ENCODE measurements around the gene TMEM243. TPM values are rescaled to one million over a fixed set of nuclear protein-coding genes. Genes with fewer than 3 reads are reported as not detected.

Gene TMEM243
- total and polyA plus RNA-seq, 2 of the 4 experiments (the other 2 are of a cell fraction): 28.7 to 31.1 TPM

DNA sequence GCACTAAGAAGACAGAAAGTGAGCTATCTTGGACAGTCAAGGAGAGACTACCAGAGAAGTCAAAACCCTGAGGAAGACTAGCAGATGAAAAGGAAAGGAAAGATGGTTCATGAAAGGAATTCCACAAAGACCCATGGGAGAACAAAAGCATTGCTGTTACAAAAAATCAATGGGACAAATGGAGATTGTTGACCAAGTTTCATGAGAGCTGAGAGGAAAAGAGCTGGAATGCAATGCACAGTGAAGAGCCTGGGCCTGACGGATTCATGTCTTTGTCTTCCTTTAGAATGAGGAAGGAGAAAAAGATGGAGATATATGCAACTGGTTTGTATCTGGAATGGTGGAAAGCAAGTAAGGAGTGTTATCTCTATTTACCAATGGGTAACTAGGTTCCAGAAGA is 17.3 kb downstream of the TMEM243 start:
- H3K27ac ChIP-seq (ENCODE audit: insufficient read depth, low read length): no peak overlapping the region
- H2AK5ac ChIP-seq (ENCODE audit: low read depth, low read length): no peak overlapping the region
- no peak overlapping the region for H3K14ac ChIP-seq (replicated peaks; ENCODE audit: low read depth, low read length)
- no peaks in the 10 kb centered on the region for H3K4me1 ChIP-seq (ENCODE audit: control insufficient read depth, insufficient read depth, low read length)
- intact Hi-C loops (cut with micrococcal nuclease): no loop called here
- H3K4ac ChIP-seq (ENCODE audit: low read depth, low read length): no peak overlapping the region
- CTCF ChIA-PET: no interaction called here
- H4K91ac ChIP-seq (ENCODE audit: insufficient read depth, low read depth, low read length): no peak overlapping the region
- H4K5ac ChIP-seq (ENCODE audit: low read depth, low read length): no peak overlapping the region
- no TSS peak for BruUV-seq (replicated peaks)
- DNase-seq: no peak
- no peak overlapping the region for H2BK20ac ChIP-seq (ENCODE audit: low read depth, low read length)
- H2AK9ac ChIP-seq (replicated peaks; ENCODE audit: low read depth, low read length, poor library complexity): no peak overlapping the region
- no peak overlapping the region for H3K23ac ChIP-seq (ENCODE audit: low read depth, low read length)
- no peak for ATAC-seq (ENCODE audit: low read depth)
- H3K4me2 ChIP-seq (ENCODE audit: low read depth, low read length): no peak overlapping the region
- H3K9me3 ChIP-seq (ENCODE audit: control insufficient read depth, insufficient read depth, low read length): peaks cover 14% of the 10 kb centered on the region
- H4K8ac ChIP-seq (ENCODE audit: low read depth in 2 of 2, low read length in 2 of 2): no peak overlapping the region
- no CpG with 5 or more reads among the region's 1 CpG for WGBS, 2 experiments (ENCODE audit: extremely low coverage in 2 of 2, insufficient read length in 1 of 2)
- H3K18ac ChIP-seq (ENCODE audit: low read depth, low read length): no peak overlapping the region
- no peaks in the 10 kb centered on the region for H3K27me3 ChIP-seq (ENCODE audit: control insufficient read depth, insufficient read depth, low read length)
- peaks cover 14% of the 10 kb centered on the region; the same call in 1 of the 2 replicates for H4K20me1 ChIP-seq (ENCODE audit: insufficient read depth, low read length)
- H3K9me1 ChIP-seq (ENCODE audit: insufficient read depth, low read length): peaks cover 3% of the 10 kb centered on the region; the same call in 1 of the 2 replicates
- no peak overlapping the region for H2AFZ ChIP-seq (replicated peaks; ENCODE audit: low read length, poor library complexity)
- peaks cover 21% of the 10 kb centered on the region for H3K36me3 ChIP-seq (ENCODE audit: control insufficient read depth, insufficient read depth, low read length)
- TF ChIP-seq FOS (IDR thresholded peaks at IDR 0.05; ENCODE audit: low read depth, low read length) (no peak), CEBPB (IDR thresholded peaks at IDR 0.05; ENCODE audit: low read depth, low read length) (no peak)
- TF ChIP-seq, protein P1, sequence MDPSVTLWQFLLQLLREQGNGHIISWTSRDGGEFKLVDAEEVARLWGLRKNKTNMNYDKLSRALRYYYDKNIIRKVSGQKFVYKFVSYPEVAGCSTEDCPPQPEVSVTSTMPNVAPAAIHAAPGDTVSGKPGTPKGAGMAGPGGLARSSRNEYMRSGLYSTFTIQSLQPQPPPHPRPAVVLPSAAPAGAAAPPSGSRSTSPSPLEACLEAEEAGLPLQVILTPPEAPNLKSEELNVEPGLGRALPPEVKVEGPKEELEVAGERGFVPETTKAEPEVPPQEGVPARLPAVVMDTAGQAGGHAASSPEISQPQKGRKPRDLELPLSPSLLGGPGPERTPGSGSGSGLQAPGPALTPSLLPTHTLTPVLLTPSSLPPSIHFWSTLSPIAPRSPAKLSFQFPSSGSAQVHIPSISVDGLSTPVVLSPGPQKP (IDR thresholded peaks at IDR 0.05; ENCODE audit: borderline replicate concordance, low read depth, low read length): no peak
- POLR2A ChIA-PET (ENCODE audit: unreplicated experiment): no interaction called here
- H2BK5ac ChIP-seq (ENCODE audit: low read depth, low read length, poor library complexity, severe bottlenecking): no peak overlapping the region
- H3K9ac ChIP-seq (ENCODE audit: low read depth, low read length): no peak overlapping the region
- in situ Hi-C loops (cut with MboI; ENCODE audit: low sequenced_read_pairs): no loop called here
- no peak overlapping the region for H3K56ac ChIP-seq (ENCODE audit: extremely low read depth, insufficient read depth, low read length)
- H2BK15ac ChIP-seq (ENCODE audit: low read depth, low read length): no peak overlapping the region
- peaks cover 22 to 52% of the 10 kb centered on the region in 2 experiments for H3K79me1 ChIP-seq (ENCODE audit: low read depth in 1 of 2, low read length in 2 of 2)
- dilution Hi-C loops (cut with HindIII; ENCODE audit: low sequenced_read_pairs, unreplicated experiment): no loop called here
- H2BK120ac ChIP-seq (ENCODE audit: low read depth, low read length): no peak overlapping the region
- no peak overlapping the region for H3K4me3 ChIP-seq (ENCODE audit: insufficient read depth, low read depth, low read length)

Measured in IMR-90 (cell line).